Glutamatergic neuron (in vitro differentiated cells): Measurements from ENCODE around the gene AMPD3. TPM values are rescaled to one million over a fixed set of nuclear protein-coding genes. Genes with fewer than 3 reads are reported as not detected.

Source experiments
- DNase-seq: peaks from one replicate; pipeline ENCODE4 v3.0.0; 2022
- H3K27ac Mint-ChIP-seq: one replicate; pipeline ENCODE4 v1.8.0; 2020; ENCODE audit warnings: mild to moderate bottlenecking, mixed read lengths, inconsistent platforms; ENCODE audit not compliant: unreplicated experiment
- H3K27me3 Mint-ChIP-seq: one replicate; pipeline ENCODE4 v1.8.0; 2020; ENCODE audit warnings: mild to moderate bottlenecking, moderate library complexity, mixed read lengths, inconsistent platforms; ENCODE audit not compliant: unreplicated experiment
- H3K36me3 Mint-ChIP-seq: one replicate; pipeline ENCODE4 v1.8.0; 2020; ENCODE audit warnings: mild to moderate bottlenecking, mixed read lengths, inconsistent platforms; ENCODE audit not compliant: unreplicated experiment
- H3K4me1 Mint-ChIP-seq: one replicate; pipeline ENCODE4 v1.8.0; 2020; ENCODE audit warnings: mild to moderate bottlenecking, low read depth, mixed read lengths, inconsistent platforms; ENCODE audit not compliant: unreplicated experiment
- H3K4me3 Mint-ChIP-seq: one replicate; pipeline ENCODE4 v1.8.0; 2020; ENCODE audit warnings: mild to moderate bottlenecking, mixed read lengths, inconsistent platforms; ENCODE audit not compliant: unreplicated experiment
- H3K9me3 Mint-ChIP-seq: one replicate; pipeline ENCODE4 v1.8.0; 2020; ENCODE audit warnings: mild to moderate bottlenecking, moderate library complexity, mixed read lengths, inconsistent platforms; ENCODE audit not compliant: unreplicated experiment
- total RNA-seq: library from RNA; stranded (reverse); fragmentation: NEBNext Ultra II Directional; extraction: Animal tissue kit (Norgen Biotek cat#: 25700); gene quantifications from one replicate; pipeline ENCODE4 v1.2.1, GENCODE V29; 2021; ENCODE audit not compliant: unreplicated experiment
- TF ChIP-seq, protein P1 (sequence below): fragments of 200-600 bp; sonication (generic); IDR thresholded peaks from one replicate; pipeline ENCODE4 v1.5.0; 2021; ENCODE audit not compliant: partially characterized antibody, unreplicated experiment

Gene AMPD3
- total RNA-seq, 1 donor from 2014 or later, result 0.44 TPM

DNA sequence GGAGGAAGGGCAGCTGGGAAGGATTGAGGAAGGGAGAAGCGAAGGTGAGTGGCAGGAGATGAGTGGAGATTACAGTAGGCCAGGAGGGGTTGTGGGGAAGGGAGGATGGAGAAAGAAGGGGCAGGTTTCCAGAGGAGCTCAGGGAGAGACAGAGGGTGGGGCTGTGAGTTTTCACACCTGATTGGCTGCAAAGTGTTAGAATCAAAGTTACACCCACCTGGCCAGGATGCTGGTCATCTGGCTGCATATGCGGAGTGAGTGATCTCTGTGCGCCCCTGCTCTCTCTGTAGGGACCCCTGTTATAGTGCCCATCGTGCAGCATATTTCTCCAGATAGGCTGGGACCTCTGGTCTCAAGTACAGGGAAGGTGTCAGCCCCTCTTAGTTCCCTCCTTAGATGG, 18.3 kb downstream of the AMPD3 start:
- H3K36me3 Mint-ChIP-seq, result peaks cover 17% of the 10 kb centered on the region
- no peak overlapping the region for H3K27ac Mint-ChIP-seq
- H3K27me3 Mint-ChIP-seq, result peaks cover 7% of the 10 kb centered on the region
- TF ChIP-seq, protein P1, sequence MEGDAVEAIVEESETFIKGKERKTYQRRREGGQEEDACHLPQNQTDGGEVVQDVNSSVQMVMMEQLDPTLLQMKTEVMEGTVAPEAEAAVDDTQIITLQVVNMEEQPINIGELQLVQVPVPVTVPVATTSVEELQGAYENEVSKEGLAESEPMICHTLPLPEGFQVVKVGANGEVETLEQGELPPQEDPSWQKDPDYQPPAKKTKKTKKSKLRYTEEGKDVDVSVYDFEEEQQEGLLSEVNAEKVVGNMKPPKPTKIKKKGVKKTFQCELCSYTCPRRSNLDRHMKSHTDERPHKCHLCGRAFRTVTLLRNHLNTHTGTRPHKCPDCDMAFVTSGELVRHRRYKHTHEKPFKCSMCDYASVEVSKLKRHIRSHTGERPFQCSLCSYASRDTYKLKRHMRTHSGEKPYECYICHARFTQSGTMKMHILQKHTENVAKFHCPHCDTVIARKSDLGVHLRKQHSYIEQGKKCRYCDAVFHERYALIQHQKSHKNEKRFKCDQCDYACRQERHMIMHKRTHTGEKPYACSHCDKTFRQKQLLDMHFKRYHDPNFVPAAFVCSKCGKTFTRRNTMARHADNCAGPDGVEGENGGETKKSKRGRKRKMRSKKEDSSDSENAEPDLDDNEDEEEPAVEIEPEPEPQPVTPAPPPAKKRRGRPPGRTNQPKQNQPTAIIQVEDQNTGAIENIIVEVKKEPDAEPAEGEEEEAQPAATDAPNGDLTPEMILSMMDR, result no peak
- no peak for DNase-seq
- peaks cover 3% of the 10 kb centered on the region for H3K9me3 Mint-ChIP-seq
- no peak overlapping the region for H3K4me3 Mint-ChIP-seq
- no peaks in the 10 kb centered on the region for H3K4me1 Mint-ChIP-seq

DNA sequence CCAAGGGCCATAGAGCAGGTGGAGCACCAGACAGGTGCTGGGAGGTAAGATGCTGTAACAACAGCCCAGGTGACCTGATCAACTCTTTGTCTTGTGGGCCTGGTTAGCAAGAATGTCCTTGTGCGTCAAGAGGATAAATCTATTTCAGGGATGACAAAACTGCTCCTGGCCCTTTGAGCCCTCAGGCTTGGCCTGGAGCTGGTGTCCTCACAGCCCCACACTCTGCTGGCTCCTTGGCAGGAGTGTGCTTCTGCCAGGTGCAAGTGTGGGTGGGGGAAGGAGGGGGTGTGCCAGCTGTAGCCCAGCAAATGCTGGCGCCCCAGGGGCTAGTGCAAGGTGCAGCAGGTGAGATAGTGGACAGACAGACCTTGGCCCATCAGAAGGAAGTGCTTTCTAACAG, 19.5 kb downstream of the AMPD3 start:
- no peaks in the 10 kb centered on the region for H3K4me1 Mint-ChIP-seq
- no peak overlapping the region for H3K4me3 Mint-ChIP-seq
- H3K36me3 Mint-ChIP-seq, result peaks cover 6% of the 10 kb centered on the region
- no peak for DNase-seq
- no peaks in the 10 kb centered on the region for H3K9me3 Mint-ChIP-seq
- H3K27me3 Mint-ChIP-seq, result peaks cover 7% of the 10 kb centered on the region
- H3K27ac Mint-ChIP-seq, result no peak overlapping the region
- TF ChIP-seq, protein P1, result no peak

DNA sequence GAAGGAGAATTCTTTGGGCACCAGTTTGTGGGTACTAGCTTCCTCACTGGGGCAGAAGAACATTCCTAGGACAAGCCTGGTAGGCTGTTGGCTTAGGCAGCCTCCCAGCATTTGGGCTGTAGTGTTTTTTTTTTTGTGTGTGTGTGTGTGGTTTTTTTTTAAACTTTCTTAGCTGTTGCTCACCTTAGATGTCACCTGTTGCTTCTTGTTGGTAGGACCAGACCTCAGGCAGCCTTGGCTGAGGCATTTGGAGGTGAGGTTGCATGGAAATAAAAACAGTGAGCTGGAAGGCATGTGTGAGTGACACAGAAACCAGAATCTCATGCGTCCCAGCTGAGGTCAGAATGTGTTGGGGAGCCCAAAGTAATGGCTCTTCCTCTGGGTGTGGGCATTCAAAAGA, 21.3 kb downstream of the AMPD3 start:
- H3K9me3 Mint-ChIP-seq, result no peaks in the 10 kb centered on the region
- peaks cover 1% of the 10 kb centered on the region for H3K4me1 Mint-ChIP-seq
- no peak for DNase-seq
- no peak overlapping the region for H3K4me3 Mint-ChIP-seq
- TF ChIP-seq, protein P1, result no peak
- peaks cover 8% of the 10 kb centered on the region for H3K27me3 Mint-ChIP-seq
- H3K27ac Mint-ChIP-seq, result no peak overlapping the region
- peaks cover 6% of the 10 kb centered on the region for H3K36me3 Mint-ChIP-seq

DNA sequence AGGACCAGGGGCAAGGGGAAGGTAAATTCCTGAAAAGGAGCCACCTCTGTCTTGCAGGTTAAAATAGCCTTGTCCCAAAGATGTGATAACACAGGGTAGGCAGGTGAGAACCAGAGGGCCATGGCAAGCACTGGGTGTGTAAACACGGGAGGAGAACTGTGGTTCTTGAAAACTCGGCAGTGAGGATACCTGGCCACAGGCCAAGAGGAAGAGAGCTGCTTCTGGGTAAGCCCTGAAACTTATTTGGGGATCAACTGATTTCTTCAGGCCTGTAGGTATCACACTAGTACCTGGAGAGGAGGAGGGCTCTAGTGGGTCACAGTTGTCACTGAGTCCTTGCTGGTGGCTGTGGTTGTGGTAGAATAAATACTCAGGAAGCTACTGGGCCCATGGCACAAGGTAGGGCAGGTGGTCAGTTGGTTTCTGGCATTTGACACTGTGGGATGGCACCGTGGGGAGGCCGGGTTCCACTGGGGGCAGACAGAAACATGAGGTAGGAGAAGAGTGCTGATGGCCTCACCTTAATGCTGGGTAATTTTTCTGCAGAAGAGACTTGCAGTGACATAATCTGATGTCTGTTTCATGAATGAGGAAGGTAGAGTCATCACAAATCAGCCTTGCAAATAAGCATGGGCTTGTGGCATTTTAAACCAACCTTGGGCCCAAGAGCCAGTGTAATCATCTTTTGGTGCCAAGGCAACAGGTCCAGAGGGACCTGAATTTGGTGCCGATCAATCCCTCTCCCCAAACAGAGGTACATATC, 22.0 kb downstream of the AMPD3 start:
- Mint-ChIP-seq H3K36me3 (peaks cover 6% of the 10 kb centered on the region), H3K4me3 (no peak overlapping the region), H3K27me3 (peaks cover 8% of the 10 kb centered on the region), H3K9me3 (no peaks in the 10 kb centered on the region), H3K27ac (no peak overlapping the region), H3K4me1 (peaks cover 4% of the 10 kb centered on the region)
- no peak for DNase-seq
- TF ChIP-seq, protein P1, result no peak

DNA sequence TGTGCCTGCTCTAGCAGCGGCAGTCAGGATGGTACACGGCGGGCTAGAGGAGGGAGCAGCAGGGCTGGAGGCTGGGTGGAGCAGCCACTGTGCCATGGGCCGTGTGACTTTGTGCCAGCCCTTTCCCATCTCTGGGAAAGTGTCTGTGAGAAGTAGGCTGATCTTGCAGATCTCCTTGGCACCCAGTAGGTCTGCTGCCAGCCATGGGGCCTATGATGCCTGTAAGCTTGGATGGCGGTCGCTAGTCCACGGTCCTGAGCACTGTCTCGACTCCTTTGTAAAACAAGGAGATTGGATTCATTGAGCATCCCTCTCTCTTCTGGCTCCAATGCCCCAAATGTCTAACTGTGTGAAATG, 22.6 kb downstream of the AMPD3 start:
- H3K27ac Mint-ChIP-seq, result no peak overlapping the region
- peaks cover 4% of the 10 kb centered on the region for H3K4me1 Mint-ChIP-seq
- no peak for DNase-seq
- H3K4me3 Mint-ChIP-seq, result no peak overlapping the region
- H3K9me3 Mint-ChIP-seq, result no peaks in the 10 kb centered on the region
- H3K27me3 Mint-ChIP-seq, result peaks cover 8% of the 10 kb centered on the region
- TF ChIP-seq, protein P1, result no peak
- H3K36me3 Mint-ChIP-seq, result peaks cover 6% of the 10 kb centered on the region
